OCI-LY1 (cell line): ENCODE data around the gene PIGN.

Source experiments
- CTCF ChIP-seq: fragments of 200-600 bp; sonication (generic), shearing (Covaris generic); IDR thresholded peaks from 2 replicates; pipeline ENCODE4 v1.5.1; 2017; ENCODE audit warnings: mild to moderate bottlenecking, antibody characterized with exemption, low read length, moderate library complexity, mixed read lengths
- EZH2 ChIP-seq: fragments of 200-600 bp; sonication (generic), shearing (Covaris generic); IDR thresholded peaks from 2 replicates; pipeline ENCODE4 v1.8.0; 2017; ENCODE audit warnings: borderline replicate concordance, mixed run types, mild to moderate bottlenecking, antibody characterized with exemption, low read length, moderate library complexity, mixed read lengths

- no peak for TF ChIP-seq CTCF
- TF ChIP-seq EZH2, result no peak
Measured at GRCh38 chr18:62170857-62171256, 16.0 kb downstream of the PIGN start.
